GM21390 (cell line): Measurements from ENCODE around the gene HNRNPR.

ENCODE experiments used
- ATAC-seq: cut with Tn5 transposase; IDR thresholded peaks from one replicate; pipeline ENCODE4 v1.9.1; 2021; ENCODE audit not compliant: unreplicated experiment

Gene HNRNPR

GRCh38 chr1:23369335-23370013 is 25.4 kb upstream of the HNRNPR start, which contains the start of gene ZNF436:
TSS of gene ZNF436 (minus strand) at chr1:23369836. CDS start at chr1:23368005, 1,831 bp downstream.
- ATAC-seq, result no peak

DNA sequence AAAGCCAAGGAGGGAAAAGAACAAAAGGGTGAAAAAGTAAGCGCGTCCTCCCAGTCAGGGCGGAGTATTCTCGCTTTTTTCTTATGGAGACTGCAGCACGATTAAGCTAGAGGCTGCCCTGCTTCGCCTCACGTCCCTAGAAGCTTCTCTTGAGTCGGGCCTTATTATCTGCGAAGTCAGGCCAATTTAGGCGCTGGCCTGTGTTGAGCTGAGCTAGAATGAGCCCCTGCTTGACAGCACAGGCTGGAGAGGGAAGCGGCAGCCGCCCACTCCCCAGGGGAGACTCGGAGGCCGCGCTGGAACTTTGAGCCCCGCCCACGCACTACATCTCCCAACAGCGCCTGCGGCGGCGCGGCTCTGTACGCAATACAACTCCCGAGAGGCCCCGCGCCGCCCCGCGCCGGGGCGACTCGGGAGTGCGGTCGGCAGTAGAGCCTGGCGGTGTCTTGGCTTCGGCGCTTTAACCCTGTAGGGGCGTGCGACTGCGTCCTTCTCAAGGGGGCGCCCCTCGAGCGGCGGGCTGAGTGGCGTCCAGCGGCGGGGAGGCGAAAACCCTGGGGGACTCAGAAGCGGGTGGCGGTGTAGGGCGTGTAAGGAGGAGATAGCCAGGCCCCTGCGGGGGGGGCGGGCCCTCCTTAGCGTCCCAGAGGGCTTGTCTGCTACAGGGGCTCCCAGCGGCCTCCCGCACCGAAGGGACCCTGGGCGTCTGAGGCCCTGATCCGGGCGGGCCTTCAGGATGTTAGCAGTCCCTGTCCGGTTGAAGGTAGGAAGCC is 24.7 kb upstream of the HNRNPR start:
- peak; percentile 62 for ATAC-seq

DNA sequence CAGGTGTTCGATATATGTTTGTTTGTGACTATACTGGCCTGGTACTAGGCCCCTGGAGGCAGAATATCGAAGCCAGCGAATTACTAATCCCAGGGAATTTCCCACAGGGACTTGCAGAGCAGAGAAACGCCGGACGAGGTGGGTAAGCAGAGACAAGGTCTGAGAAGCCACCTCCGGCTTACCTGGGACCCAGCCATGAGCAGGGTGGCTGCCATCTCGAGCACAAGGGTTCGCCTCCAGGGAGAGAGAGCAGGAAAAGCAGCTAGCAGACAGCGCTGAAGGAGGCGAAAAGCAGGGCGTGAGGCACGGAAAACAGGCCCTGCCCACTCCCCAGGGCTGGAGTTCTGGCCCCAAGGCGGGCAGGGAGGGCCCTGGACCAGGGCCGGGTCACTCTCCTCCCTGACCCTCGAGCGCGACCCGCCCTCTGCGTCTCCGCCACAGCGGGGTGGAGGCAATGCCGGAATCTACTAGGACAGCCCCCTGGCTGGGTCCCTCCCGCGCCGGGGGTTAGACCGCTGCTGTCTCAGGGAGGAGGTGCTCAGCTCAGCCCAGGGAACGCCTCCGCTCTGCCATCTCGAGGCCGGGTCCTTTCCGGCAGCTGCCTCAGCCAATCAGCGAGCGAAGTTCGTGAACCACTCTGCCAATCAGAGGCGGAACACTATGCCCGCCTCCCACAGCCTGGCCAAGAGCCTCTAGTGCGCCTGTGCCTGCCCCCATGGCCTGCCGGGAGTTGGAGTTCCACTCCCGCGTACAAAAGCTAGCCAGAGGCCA is 23.9 kb upstream of the HNRNPR start:
- ATAC-seq, result peak; percentile 87

DNA sequence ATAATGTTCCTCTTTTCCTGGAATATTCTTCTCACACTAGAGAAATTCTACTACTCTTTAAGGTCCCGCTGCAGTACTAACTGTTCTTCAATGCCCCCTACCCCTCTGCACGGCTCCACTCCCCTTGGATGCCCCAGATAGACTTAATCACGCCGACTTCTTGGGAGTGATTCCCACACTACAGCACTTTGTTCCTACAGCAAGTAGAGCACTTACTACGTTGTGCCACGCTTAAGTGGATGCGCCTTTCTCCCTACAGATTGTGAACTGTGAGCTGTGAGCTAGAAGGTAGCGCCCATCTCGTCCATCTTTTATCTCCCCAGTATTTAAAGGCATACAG is 23.3 kb upstream of the HNRNPR start:
- ATAC-seq, result no peak

- ATAC-seq, result no peak
Observed at GRCh38 chr1:23366598-23366997, 22.5 kb upstream of the HNRNPR start.

DNA sequence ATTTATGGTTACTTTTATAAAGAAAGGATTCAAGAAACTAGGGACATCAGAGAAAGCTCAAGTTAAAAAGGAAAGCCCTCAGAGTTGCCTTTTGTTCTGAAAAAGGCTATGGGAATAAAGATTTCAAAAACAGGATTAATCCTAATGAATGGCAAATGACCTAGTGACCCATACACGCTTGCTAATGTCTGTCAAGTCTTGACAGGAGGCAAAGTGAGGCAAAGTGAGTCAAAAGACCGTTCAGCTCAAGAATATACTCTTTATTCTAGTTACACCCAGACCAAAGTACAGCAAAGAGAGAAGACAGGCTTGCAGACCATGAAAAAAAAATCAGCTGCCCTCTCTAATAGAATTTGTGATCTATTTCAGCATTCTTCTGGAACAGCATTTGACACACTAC is 22.1 kb upstream of the HNRNPR start:
- no peak for ATAC-seq

- ATAC-seq, result no peak
Observed at GRCh38 chr1:23362218-23362713, 18.2 kb upstream of the HNRNPR start.

- no peak for ATAC-seq
Observed at GRCh38 chr1:23358310-23358875, 14.3 kb upstream of the HNRNPR start.

- no peak for ATAC-seq
Observed at GRCh38 chr1:23357138-23357908, 13.2 kb upstream of the HNRNPR start.

DNA sequence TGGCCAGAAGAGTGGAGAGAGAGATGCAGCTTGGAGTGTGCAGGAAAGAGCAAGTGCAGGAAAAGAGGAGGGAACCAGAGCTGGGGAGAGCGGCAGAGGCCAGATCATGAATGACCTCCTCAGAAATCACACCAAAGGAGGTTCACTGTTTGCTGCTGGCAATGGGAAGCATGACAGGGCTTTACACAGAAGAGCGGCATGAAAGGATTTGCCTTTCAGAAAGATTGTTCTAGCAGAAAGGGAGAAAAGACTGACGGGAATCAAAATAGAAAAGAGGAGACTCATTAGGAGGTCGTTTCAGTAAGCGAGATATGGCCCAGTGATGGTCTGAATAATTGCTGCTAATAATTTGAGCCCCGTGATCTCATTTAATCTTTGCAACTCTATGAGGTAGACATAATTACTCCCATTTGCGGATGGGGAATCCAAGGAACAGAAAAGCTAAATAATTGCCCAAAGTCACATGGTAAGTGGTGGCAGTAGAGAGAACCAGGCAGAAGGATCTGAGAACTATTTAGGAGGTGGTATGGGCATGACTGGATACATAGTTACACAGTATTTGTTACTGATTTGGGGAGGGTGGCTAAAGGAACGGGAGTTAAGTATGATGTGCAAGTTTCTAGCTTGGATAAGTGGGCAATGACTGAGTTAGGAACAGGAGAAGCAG is 12.5 kb upstream of the HNRNPR start:
- no peak for ATAC-seq

- no peak for ATAC-seq
Observed at GRCh38 chr1:23354245-23354644, 10.2 kb upstream of the HNRNPR start.

DNA sequence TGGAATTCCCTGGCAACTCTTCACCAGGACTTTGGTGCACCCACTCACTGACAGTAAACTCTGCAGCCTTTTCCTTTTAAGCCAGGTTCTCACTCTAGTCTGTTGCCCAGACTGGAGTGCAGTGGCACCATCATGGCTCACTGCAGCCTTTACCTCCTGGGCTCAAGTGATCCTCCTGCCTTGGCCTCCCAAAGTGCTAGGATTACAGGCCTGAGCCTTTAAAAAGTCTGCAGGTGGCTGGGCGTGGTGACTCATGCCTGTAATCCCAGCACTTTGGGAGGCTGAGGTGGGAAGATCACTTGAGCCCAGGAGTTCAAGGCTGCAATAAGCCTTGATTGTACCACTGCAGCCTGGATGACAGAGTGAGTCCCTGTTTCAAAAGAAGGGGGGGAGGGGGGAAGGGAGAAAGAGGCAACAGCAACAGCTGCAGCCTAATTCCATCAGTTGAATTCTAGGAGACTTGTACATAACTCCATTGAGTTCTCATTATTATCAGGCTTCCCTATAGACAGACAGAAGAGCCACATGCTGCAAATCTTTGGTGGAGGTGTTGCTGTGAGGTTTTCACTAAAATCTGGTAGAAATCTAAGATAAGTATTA is 8.1 kb upstream of the HNRNPR start:
- no peak for ATAC-seq

GRCh38 chr1:23345920-23346319 is 1.8 kb upstream of the HNRNPR start:
- ATAC-seq, result no peak

DNA sequence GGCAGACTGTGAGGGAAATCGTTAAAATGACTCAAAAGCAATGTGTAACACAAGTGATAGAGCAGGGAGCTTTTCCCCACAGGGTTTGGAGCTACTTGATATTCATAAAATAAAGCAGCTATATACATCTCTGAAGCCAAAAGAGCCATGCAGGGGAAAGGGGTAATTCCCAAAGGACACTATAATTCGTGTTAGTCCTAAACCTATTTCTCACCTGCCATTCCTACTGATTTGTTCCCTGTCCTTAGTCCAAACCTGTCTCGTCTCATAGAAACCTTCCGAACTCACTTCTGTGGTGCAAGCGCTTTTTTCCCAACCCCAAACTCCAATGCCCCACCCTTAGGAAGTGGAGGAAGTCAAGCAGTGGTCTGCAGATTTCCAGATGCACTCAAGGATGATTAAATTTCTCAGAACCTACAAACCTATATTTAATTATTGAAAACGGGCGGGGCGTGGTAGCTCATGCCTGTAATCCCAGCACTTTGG is 946 bp upstream of the HNRNPR start:
- no peak for ATAC-seq

GRCh38 chr1:23343221-23344110 is 618 bp downstream of the HNRNPR start:
- peak; percentile 8 for ATAC-seq

GRCh38 chr1:23341931-23342692 is 2.0 kb downstream of the HNRNPR start:
- ATAC-seq, result no peak

DNA sequence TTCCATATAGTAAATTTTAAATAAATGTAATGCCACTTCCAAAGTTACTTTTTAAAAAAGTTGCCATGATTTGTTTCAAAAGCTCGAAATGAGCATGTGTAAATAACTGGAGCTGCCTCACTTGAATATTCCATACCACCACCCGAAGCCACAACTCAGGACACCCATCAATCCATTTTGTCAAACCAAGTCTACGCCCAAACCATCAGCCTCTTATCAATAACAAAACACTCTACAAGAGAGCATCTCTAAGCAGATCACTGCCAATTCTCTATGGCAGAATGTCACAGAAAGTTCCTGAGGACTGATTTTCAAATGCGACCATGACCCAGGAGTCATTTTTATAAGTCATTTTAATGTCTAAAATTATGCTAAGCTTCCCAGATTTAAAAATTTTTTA is 4.5 kb downstream of the HNRNPR start:
- ATAC-seq, result no peak

DNA sequence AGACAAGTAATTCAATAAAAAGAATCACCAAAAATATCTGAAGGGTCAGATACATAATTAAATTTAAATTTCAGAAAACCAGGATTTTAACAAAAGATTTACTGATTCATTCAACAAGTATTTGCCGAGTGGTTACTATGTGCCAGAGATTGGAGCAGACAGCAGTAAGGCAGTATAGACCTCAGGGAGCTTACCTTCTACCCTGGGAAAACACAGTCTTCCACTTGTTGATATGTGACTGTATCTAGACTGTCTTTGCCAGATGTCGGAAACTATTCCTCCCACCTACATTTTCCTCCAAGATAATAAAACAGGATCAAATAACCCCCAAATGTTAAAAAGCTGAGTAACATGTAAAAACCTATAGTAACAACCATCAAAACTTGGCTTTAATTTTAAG is 6.2 kb downstream of the HNRNPR start:
- ATAC-seq, result no peak
